NB4 (cell line): ENCODE data around the gene PASD1.

ENCODE experiments used
- DNase-seq: peaks from one replicate; pipeline ENCODE4 v3.0.0; 2010; ENCODE audit warnings: low read depth
- H3K4me3 ChIP-seq: one replicate; pipeline ENCODE4 v1.5.1; 2011; ENCODE audit warnings: mild to moderate bottlenecking, low read depth, low read length, moderate library complexity
- CTCF ChIP-seq: IDR thresholded peaks from one replicate; pipeline ENCODE4 v1.5.1; 2012; ENCODE audit warnings: low read depth, low read length
- MAX ChIP-seq: IDR thresholded peaks from 2 replicates; pipeline ENCODE4 v1.6.1; 2011; ENCODE audit warnings: low read depth, low read length
- MYC ChIP-seq: IDR thresholded peaks from 2 replicates; pipeline ENCODE4 v1.6.1; 2011; ENCODE audit warnings: low read depth, low read length
- POLR2A ChIP-seq: IDR thresholded peaks from 2 replicates; pipeline ENCODE4 v1.6.1; 2011; ENCODE audit warnings: mild to moderate bottlenecking; ENCODE audit not compliant: insufficient read length; ENCODE audit errors: extremely low read depth

PASD1 gene

GRCh38 chrX:151563449-151563848 lies at the start of gene PASD1:
Gene PASD1, plus strand, starts transcription at chrX:151563675. Its CDS starts 37,879 bp downstream, at chrX:151601554.
- no peak for DNase-seq
- no peak within 1 kb of the TSS for H3K4me3 ChIP-seq
- TF ChIP-seq MYC (no peak), POLR2A (no peak), CTCF (no peak), MAX (no peak)

GRCh38 chrX:151515237-151515636 lies 48.2 kb upstream of the PASD1 start:
- H3K4me3 ChIP-seq: no peak overlapping the region
- TF ChIP-seq POLR2A: no peak
- no peak for TF ChIP-seq CTCF
- TF ChIP-seq MAX: no peak
- no peak for TF ChIP-seq MYC
- peak; percentile 8 for DNase-seq

GRCh38 chrX:151516538-151517187 lies 46.8 kb upstream of the PASD1 start:
- H3K4me3 ChIP-seq: no peak overlapping the region
- TF ChIP-seq MAX: no peak
- TF ChIP-seq MYC: no peak
- no peak for TF ChIP-seq CTCF
- TF ChIP-seq POLR2A: no peak
- peak; percentile 1 for DNase-seq

- TF ChIP-seq MAX: no peak
- no peak for TF ChIP-seq POLR2A
- no peak for TF ChIP-seq CTCF
- no peak for TF ChIP-seq MYC
- no peak for DNase-seq
- H3K4me3 ChIP-seq: no peak overlapping the region
Measured at GRCh38 chrX:151517421-151517820, 46.1 kb upstream of the PASD1 start.

GRCh38 chrX:151523351-151523750 lies 40.1 kb upstream of the PASD1 start:
- TF ChIP-seq MAX (no peak), CTCF (no peak), POLR2A (no peak), MYC (no peak)
- H3K4me3 ChIP-seq: no peak overlapping the region
- DNase-seq: no peak
